ENCODE measurements around the gene PDZD2.

DNA sequence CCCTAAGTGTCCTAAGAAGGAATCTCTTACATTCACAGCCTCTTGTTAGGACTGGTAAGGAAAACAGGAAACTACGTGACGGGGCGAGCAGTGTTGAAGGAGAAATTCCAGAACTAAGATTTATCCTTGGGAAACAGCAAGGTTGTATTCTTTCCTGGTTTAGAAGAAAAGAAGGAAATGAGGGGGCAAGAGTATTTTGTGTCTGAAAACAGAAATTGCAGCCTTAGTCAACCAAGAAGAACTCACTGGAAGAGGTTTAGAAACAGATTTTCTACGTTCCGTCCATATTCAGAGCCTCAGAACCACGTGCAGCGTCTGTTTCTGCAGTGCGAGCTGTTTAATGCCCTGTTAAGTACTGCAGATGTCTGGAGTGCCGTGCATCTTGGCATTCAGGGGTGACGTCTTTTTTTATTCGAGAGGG lies 460.0 kb downstream of the PDZD2 start:
- TF ChIP-seq, protein P1, sequence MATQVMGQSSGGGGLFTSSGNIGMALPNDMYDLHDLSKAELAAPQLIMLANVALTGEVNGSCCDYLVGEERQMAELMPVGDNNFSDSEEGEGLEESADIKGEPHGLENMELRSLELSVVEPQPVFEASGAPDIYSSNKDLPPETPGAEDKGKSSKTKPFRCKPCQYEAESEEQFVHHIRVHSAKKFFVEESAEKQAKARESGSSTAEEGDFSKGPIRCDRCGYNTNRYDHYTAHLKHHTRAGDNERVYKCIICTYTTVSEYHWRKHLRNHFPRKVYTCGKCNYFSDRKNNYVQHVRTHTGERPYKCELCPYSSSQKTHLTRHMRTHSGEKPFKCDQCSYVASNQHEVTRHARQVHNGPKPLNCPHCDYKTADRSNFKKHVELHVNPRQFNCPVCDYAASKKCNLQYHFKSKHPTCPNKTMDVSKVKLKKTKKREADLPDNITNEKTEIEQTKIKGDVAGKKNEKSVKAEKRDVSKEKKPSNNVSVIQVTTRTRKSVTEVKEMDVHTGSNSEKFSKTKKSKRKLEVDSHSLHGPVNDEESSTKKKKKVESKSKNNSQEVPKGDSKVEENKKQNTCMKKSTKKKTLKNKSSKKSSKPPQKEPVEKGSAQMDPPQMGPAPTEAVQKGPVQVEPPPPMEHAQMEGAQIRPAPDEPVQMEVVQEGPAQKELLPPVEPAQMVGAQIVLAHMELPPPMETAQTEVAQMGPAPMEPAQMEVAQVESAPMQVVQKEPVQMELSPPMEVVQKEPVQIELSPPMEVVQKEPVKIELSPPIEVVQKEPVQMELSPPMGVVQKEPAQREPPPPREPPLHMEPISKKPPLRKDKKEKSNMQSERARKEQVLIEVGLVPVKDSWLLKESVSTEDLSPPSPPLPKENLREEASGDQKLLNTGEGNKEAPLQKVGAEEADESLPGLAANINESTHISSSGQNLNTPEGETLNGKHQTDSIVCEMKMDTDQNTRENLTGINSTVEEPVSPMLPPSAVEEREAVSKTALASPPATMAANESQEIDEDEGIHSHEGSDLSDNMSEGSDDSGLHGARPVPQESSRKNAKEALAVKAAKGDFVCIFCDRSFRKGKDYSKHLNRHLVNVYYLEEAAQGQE (IDR thresholded peaks at IDR 0.05; ENCODE audit: insufficient replicate concordance, low read depth): no peak
- TF ChIP-seq, protein P2, sequence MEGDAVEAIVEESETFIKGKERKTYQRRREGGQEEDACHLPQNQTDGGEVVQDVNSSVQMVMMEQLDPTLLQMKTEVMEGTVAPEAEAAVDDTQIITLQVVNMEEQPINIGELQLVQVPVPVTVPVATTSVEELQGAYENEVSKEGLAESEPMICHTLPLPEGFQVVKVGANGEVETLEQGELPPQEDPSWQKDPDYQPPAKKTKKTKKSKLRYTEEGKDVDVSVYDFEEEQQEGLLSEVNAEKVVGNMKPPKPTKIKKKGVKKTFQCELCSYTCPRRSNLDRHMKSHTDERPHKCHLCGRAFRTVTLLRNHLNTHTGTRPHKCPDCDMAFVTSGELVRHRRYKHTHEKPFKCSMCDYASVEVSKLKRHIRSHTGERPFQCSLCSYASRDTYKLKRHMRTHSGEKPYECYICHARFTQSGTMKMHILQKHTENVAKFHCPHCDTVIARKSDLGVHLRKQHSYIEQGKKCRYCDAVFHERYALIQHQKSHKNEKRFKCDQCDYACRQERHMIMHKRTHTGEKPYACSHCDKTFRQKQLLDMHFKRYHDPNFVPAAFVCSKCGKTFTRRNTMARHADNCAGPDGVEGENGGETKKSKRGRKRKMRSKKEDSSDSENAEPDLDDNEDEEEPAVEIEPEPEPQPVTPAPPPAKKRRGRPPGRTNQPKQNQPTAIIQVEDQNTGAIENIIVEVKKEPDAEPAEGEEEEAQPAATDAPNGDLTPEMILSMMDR (IDR thresholded peaks at IDR 0.05; ENCODE audit: insufficient read depth, low read length): no peak
- TF ChIP-seq GABPA (IDR thresholded peaks at IDR 0.05; ENCODE audit: low read depth): no peak
- no peak for TF ChIP-seq POLR2AphosphoS5 (IDR thresholded peaks at IDR 0.05; ENCODE audit: low read depth)
- TF ChIP-seq SPI1 (IDR thresholded peaks at IDR 0.05; ENCODE audit: borderline replicate concordance, low read depth): no peak

All from HL-60 (cell line).